NCI-H146 (cell line): Measurements from ENCODE around the gene MCHR1.

Experiments
- DNase-seq: peaks from one replicate; lab custom pipeline; 2025; lab: John Stamatoyannopoulos, UW

MCHR1 gene

DNA sequence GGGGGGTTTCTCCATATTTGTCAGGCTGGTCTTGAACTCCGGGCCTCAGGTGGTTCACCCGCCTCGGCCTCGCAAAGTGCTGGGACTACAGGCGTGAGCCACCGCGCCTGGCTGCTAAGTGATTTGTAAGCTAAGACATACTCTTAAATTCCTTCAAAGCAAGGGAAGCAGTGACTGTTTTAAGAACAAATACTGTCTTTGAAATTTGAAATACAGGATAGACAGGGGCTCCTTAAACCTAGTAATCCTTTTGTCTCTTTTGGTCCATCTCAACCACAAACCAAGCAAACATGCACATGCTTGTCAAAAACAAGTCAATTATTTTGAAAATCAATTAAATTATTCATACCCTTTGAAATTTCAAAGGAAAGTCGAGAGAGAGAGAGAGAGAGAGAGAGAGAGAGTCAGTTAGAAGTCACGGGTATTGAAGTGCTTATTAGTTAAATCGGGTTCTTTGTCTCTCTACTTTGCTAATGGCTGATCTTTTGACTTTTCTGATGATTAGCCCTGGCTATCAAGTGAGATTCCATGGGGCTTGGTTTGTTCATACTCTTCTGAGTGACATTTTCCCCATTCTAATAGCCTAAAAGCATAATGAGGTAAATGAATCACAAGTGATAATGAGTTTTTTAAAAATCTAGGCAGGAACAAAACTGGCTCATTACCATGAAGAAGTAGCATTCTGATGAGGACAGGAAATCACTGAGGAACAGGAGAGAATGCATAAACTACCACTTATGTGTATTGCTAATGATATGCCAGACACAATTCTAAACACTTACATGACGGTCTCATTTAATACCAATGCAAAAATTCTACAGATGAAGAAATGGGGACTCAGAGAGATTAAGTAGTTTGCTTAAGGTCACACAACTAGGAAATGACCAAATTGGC, 48.0 kb downstream of the MCHR1 start:
- DNase-seq = no peak

- no peak for DNase-seq
Measured at GRCh38 chr22:40727964-40728615, 48.8 kb downstream of the MCHR1 start.

DNA sequence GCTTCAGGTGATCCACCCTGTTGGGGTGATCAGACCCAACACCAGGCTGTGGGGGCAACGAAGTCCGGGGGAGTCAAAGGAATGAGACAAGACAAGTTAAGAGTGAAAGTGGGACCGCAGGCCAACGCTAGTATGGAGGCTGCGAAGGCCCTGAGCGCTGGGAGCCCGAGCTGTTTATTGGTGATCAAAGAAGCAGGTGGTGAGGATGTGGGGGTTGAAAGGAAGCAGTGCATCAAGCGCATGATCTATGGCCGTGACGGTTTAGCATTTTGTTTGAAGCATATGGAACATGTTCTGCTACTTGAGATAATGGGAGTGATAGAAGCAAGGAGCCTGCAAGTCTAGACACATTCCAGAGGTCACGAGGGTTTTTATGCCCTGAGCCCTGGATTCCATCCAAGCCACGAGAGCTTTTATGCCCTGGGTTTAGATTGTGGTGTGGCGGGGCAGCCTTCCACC, 49.5 kb downstream of the MCHR1 start:
- no peak for DNase-seq

- no peak for DNase-seq
Measured at GRCh38 chr22:40729284-40729683, 50.0 kb downstream of the MCHR1 start.
